ENCODE data around the gene CRNKL1. TPM values are rescaled to one million over a fixed set of nuclear protein-coding genes. Genes with fewer than 3 reads are reported as not detected.

CRNKL1 gene
- total and polyA plus RNA-seq, 2 donors (not counting 3 experiments of a cell fraction or from before 2014, with no cell fraction given), result 4.9 to 22.3 TPM

DNA sequence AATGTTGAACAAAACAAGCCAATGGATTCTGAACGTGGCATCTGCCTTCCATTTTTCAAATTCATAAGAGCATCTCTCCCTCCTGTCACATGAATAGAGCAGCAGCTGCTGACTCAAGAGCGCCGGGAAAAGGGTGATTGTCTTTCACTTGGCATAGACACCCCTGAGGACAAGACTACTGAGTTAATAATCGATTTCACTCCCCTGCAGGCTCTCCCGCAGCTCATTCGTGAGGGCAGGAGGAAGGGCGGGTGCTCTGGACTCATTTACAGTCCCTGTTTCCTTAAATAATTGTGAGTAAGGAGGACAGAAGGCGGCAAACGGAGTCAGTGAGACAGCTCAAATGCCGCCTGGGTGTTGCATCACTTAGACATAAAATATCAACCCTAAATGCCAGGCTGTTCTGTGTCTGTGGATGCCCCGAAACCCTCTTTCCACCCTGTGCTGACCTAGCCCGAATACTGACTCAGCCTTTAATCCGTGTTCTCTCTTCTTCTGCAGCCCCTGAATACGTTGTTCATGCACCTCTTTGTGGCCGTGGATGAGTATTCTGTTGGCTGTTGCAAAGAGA, 21.6 kb upstream of the CRNKL1 start:
- CTCF ChIA-PET, result interaction anchor here (1.3 to 1.5 kb wide), 2 partner anchors 10 to 163 kb away, joined by 4 read pairs; no protein-coding TSS in a partner anchor
- H3K9me3 ChIP-seq (replicated peaks; ENCODE audit: control insufficient read depth, insufficient read depth, low read length), result no peaks in the 10 kb centered on the region
- H3K4me2 ChIP-seq (ENCODE audit: insufficient read depth, low read length), result no peak overlapping the region
- H3K9ac ChIP-seq (replicated peaks; ENCODE audit: extremely low read depth, insufficient read depth, low read length), result no peak overlapping the region
- dilution Hi-C loops (cut with MboI; ENCODE audit: extremely low pct_ligation_motif_present, low sequenced_read_pairs), result no loop called here
- TF ChIP-seq, protein P1, sequence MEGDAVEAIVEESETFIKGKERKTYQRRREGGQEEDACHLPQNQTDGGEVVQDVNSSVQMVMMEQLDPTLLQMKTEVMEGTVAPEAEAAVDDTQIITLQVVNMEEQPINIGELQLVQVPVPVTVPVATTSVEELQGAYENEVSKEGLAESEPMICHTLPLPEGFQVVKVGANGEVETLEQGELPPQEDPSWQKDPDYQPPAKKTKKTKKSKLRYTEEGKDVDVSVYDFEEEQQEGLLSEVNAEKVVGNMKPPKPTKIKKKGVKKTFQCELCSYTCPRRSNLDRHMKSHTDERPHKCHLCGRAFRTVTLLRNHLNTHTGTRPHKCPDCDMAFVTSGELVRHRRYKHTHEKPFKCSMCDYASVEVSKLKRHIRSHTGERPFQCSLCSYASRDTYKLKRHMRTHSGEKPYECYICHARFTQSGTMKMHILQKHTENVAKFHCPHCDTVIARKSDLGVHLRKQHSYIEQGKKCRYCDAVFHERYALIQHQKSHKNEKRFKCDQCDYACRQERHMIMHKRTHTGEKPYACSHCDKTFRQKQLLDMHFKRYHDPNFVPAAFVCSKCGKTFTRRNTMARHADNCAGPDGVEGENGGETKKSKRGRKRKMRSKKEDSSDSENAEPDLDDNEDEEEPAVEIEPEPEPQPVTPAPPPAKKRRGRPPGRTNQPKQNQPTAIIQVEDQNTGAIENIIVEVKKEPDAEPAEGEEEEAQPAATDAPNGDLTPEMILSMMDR (IDR thresholded peaks at IDR 0.05; ENCODE audit: extremely low read depth in 1 of 2, insufficient read depth in 1 of 2, low read depth in 1 of 2, low read length in 2 of 2), result no peak
- TF ChIP-seq, protein P2, sequence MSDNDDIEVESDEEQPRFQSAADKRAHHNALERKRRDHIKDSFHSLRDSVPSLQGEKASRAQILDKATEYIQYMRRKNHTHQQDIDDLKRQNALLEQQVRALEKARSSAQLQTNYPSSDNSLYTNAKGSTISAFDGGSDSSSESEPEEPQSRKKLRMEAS (IDR thresholded peaks at IDR 0.05; ENCODE audit: insufficient read depth, insufficient read length), result no peak
- no peak for TF ChIP-seq POLR2A (IDR thresholded peaks at IDR 0.05; ENCODE audit: low read depth, low read length)
- no peak for TF ChIP-seq POLR2AphosphoS5 (IDR thresholded peaks at IDR 0.05; ENCODE audit: insufficient read depth, low read depth, low read length)
- no peak for TF ChIP-seq EZH2 (IDR thresholded peaks at IDR 0.05; ENCODE audit: borderline replicate concordance, low read depth, low read length, severe bottlenecking)
- TF ChIP-seq MYC (IDR thresholded peaks at IDR 0.05; ENCODE audit: low read depth, low read length), result no peak
- TF ChIP-seq GATA2 (IDR thresholded peaks at IDR 0.05; ENCODE audit: insufficient read depth, insufficient read length, low read depth, low read length), result no peak
- TF ChIP-seq FOS (IDR thresholded peaks at IDR 0.05; ENCODE audit: borderline replicate concordance, insufficient read depth, low read length), result no peak
- TF ChIP-seq JUN (IDR thresholded peaks at IDR 0.05; ENCODE audit: borderline replicate concordance, insufficient read depth, insufficient read length, low read depth), result no peak
- no peak overlapping the region for H3K27ac ChIP-seq (ENCODE audit: insufficient read depth, low read depth, low read length)
- POLR2A ChIA-PET, result no interaction called here
- intact Hi-C loops (cut with micrococcal nuclease), result no loop called here
- H3K79me2 ChIP-seq (ENCODE audit: control insufficient read depth, insufficient read depth, low read length), result no peaks in the 10 kb centered on the region
- H3K36me3 ChIP-seq (ENCODE audit: control insufficient read depth in 2 of 2, extremely low read depth in 1 of 2, insufficient read depth in 2 of 2, low read length in 2 of 2), result no peaks in the 10 kb centered on the region
- peaks cover 13 to 16% of the 10 kb centered on the region in 2 experiments for H3K27me3 ChIP-seq (ENCODE audit: control insufficient read depth in 2 of 2, insufficient read depth in 2 of 2, low read length in 2 of 2)
- FAIRE-seq, result no peak
- H2AFZ ChIP-seq (ENCODE audit: low read depth, low read length), result no peak overlapping the region
- no peaks in the 10 kb centered on the region for H3K9me1 ChIP-seq (replicated peaks; ENCODE audit: control insufficient read depth, extremely low read depth, insufficient read depth, low read length)
- no peaks in the 10 kb centered on the region for H3K4me1 ChIP-seq (ENCODE audit: control insufficient read depth, extremely low read depth, insufficient read depth, low read length)
- no peaks in the 10 kb centered on the region for H4K20me1 ChIP-seq (replicated peaks; ENCODE audit: control insufficient read depth, extremely low read depth, insufficient read depth, low read length)
- H3K4me3 ChIP-seq (replicated peaks in 1 of 3; ENCODE audit: insufficient read depth in 1 of 3, low read depth in 1 of 3, low read length in 3 of 3), result no peak overlapping the region
- no TSS peak for BruUV-seq (replicated peaks)
- no peak for DNase-seq (ENCODE audit: low read depth, low spot score)

Data from endothelial cell of umbilical vein (primary cell).